GM23338 (cell line): Measurements from ENCODE around the gene ENTPD8. TPM values are rescaled to one million over a fixed set of nuclear protein-coding genes. Genes with fewer than 3 reads are reported as not detected.

Experiments used
- ATAC-seq: fragments of 200-7000 bp; cut with Tn5 transposase; 3 replicates; pipeline ENCODE4 v1.9.1; 2020
- DNase-seq: peaks from one replicate; pipeline ENCODE4 v3.0.0-alpha.2; 2015; ENCODE audit warnings: low spot score
- H2AFZ ChIP-seq: fragments of 200-600 bp; sonication (generic); 2 replicates; pipeline ENCODE4 v1.8.0; 2016; ENCODE audit warnings: antibody characterized with exemption, mild to moderate bottlenecking, moderate library complexity
- H3F3A ChIP-seq: fragments of 200-600 bp; sonication (generic); replicated peaks from 2 replicates; pipeline ENCODE4 v1.8.0; 2017; ENCODE audit warnings: antibody characterized with exemption, mixed run types, low read depth
- H3K27ac ChIP-seq: fragments of 200-600 bp; sonication (generic); 2 replicates; pipeline ENCODE4 v1.6.1; 2016; ENCODE audit warnings: low read depth
- H3K27me3 ChIP-seq: fragments of 200-600 bp; sonication (generic); 2 replicates; pipeline ENCODE4 v1.8.0; 2016; ENCODE audit warnings: mild to moderate bottlenecking, mixed run types, moderate library complexity; ENCODE audit not compliant: insufficient read depth
- H3K36me3 ChIP-seq: fragments of 200-600 bp; sonication (generic); 2 replicates; pipeline ENCODE4 v1.8.0; 2016; ENCODE audit warnings: mild to moderate bottlenecking; ENCODE audit not compliant: insufficient read depth
- H3K4me1 ChIP-seq: fragments of 200-600 bp; sonication (generic); 2 replicates; pipeline ENCODE4 v1.8.0; 2016; ENCODE audit warnings: mild to moderate bottlenecking, moderate library complexity; ENCODE audit not compliant: insufficient read depth
- H3K4me2 ChIP-seq: fragments of 200-600 bp; sonication (generic); 2 replicates; pipeline ENCODE4 v1.7.1; 2017; ENCODE audit warnings: mixed run types
- H3K4me3 ChIP-seq: fragments of 200-600 bp; sonication (generic); 2 replicates; pipeline ENCODE4 v1.6.1; 2016; ENCODE audit warnings: mixed run types
- H3K79me2 ChIP-seq: fragments of 200-600 bp; sonication (generic); replicated peaks from 2 replicates; pipeline ENCODE4 v1.8.0; 2017; ENCODE audit warnings: mild to moderate bottlenecking; ENCODE audit not compliant: insufficient read depth
- H3K9me2 ChIP-seq: fragments of 200-600 bp; sonication (generic); 2 replicates; pipeline ENCODE4 v1.8.0; 2017; ENCODE audit not compliant: insufficient read depth
- H4K20me1 ChIP-seq: fragments of 200-600 bp; sonication (generic); replicated peaks from 2 replicates; pipeline ENCODE4 v1.8.0; 2017; ENCODE audit warnings: mild to moderate bottlenecking; ENCODE audit not compliant: insufficient read depth
- H3K27ac Mint-ChIP-seq: 2 replicates; pipeline ENCODE4 v1.8.0; 2020; ENCODE audit warnings: inconsistent platforms, mild to moderate bottlenecking, moderate library complexity, mixed read lengths
- H3K27me3 Mint-ChIP-seq: 3 replicates; pipeline ENCODE4 v1.8.0; 2022; ENCODE audit warnings: low read depth, mild to moderate bottlenecking, moderate library complexity, mixed read lengths, inconsistent platforms; ENCODE audit not compliant: insufficient read depth, poor library complexity
- H3K36me3 Mint-ChIP-seq: 3 replicates; pipeline ENCODE4 v1.8.0; 2021; ENCODE audit warnings: low read depth, mild to moderate bottlenecking, inconsistent platforms, moderate library complexity, mixed read lengths
- H3K4me1 Mint-ChIP-seq: 3 replicates; pipeline ENCODE4 v1.8.0; 2020; ENCODE audit warnings: mild to moderate bottlenecking, inconsistent platforms, mixed read lengths
- H3K4me3 Mint-ChIP-seq: 3 replicates; pipeline ENCODE4 v1.8.0; 2021; ENCODE audit warnings: moderate library complexity, mild to moderate bottlenecking, inconsistent platforms, mixed read lengths
- H3K9me3 Mint-ChIP-seq: 3 replicates; pipeline ENCODE4 v1.8.0; 2020; ENCODE audit warnings: moderate library complexity, mild to moderate bottlenecking, inconsistent platforms, mixed read lengths
- CREB1 ChIP-seq: fragments of 250-450 bp; sonication (Bioruptor Pico); IDR thresholded peaks from 2 replicates; pipeline ENCODE4 v1.5.0; 2020; ENCODE audit warnings: low read depth, mild to moderate bottlenecking, moderate library complexity
- CTCF ChIP-seq, 2 experiments: fragments of 200-600 bp in 1 of 2; sonication (generic) in 1 of 2; conservative IDR thresholded peaks; 2 replicates each; pipeline versions ENCODE4 v1.5.1 to v1.6.1; 2016 to 2017; ENCODE audit warnings: antibody characterized with exemption in 2 of 2, low read depth in 2 of 2, mild to moderate bottlenecking in 2 of 2, moderate library complexity in 1 of 2
- ETS1 ChIP-seq: IDR thresholded peaks from 2 replicates; pipeline ENCODE4 v1.6.1; 2016; ENCODE audit warnings: antibody characterized with exemption
- EZH2phosphoT487 ChIP-seq: fragments of 200-600 bp; sonication (generic); IDR thresholded peaks from one replicate; pipeline ENCODE4 v1.8.1; 2018; ENCODE audit warnings: antibody characterized with exemption; ENCODE audit not compliant: unreplicated experiment
- JUNB ChIP-seq: IDR thresholded peaks from one replicate; pipeline ENCODE4 v1.6.1; 2016; ENCODE audit warnings: antibody characterized with exemption; ENCODE audit not compliant: unreplicated experiment
- NANOG ChIP-seq: IDR thresholded peaks from 2 replicates; pipeline ENCODE4 v1.6.1; 2016; ENCODE audit warnings: antibody characterized with exemption, borderline replicate concordance
- POLR2AphosphoS5 ChIP-seq: IDR thresholded peaks from 2 replicates; pipeline ENCODE4 v1.6.1; 2016; ENCODE audit warnings: antibody characterized with exemption, low read depth
- REST ChIP-seq: IDR thresholded peaks from one replicate; pipeline ENCODE4 v1.6.1; 2018; ENCODE audit warnings: antibody characterized with exemption; ENCODE audit not compliant: unreplicated experiment
- STAT1 ChIP-seq: IDR thresholded peaks from one replicate; pipeline ENCODE4 v1.6.1; 2016; ENCODE audit warnings: antibody characterized with exemption; ENCODE audit not compliant: unreplicated experiment
- ZNF114 ChIP-seq: fragments of 250-450 bp; sonication (Bioruptor Pico); IDR thresholded peaks from 2 replicates; pipeline ENCODE4 v1.5.0; 2020; ENCODE audit warnings: mild to moderate bottlenecking, moderate library complexity
- ZNF331 ChIP-seq: fragments of 250-450 bp; sonication (Bioruptor Pico); IDR thresholded peaks from 2 replicates; pipeline ENCODE4 v1.5.0; 2020; ENCODE audit warnings: low read depth, mild to moderate bottlenecking, moderate library complexity
- polyA plus RNA-seq: library from polyadenylated mRNA; unstranded; fragments of >200 nt; fragmentation: Nextera tagmentation; extraction: Ambion mirVana; gene quantifications from 2 replicates; pipeline ENCODE4 v1.2.1, GENCODE V29; 2016
- total RNA-seq: library from RNA; depleted of rRNA; stranded (reverse); fragments of >200 nt; shearing (Covaris generic); gene quantifications from 2 replicates; pipeline ENCODE4 v1.2.3, GENCODE V29; 2014

ENTPD8 gene
- total and polyA plus RNA-seq, 2 experiments from 2014 or later, result 0.42 to 0.89 TPM

GRCh38 chr9:137417161-137418021, 23.8 kb downstream of the ENTPD8 start:
- Mint-ChIP-seq H3K27ac (no peak overlapping the region), H3K4me1 (peaks cover 4% of the 10 kb centered on the region; the same call in 2 of the 3 replicates), H3K4me3 (no peak overlapping the region), H3K36me3 (no peaks in the 10 kb centered on the region; the same call in 2 of the 3 replicates), H3K9me3 (no peaks in the 10 kb centered on the region; the same call in 2 of the 3 replicates), H3K27me3 (peaks cover 4% of the 10 kb centered on the region)
- Histone ChIP-seq H3K36me3 (no peaks in the 10 kb centered on the region), H3F3A (0 out of 2 replicates have a peak, but pooled peaks cover 3% of the 10 kb centered on the region), H3K79me2 (peaks cover 28% of the 10 kb centered on the region), H3K9me2 (no peaks in the 10 kb centered on the region), H3K4me2 (no peak overlapping the region), H3K4me1 (peaks cover 6% of the 10 kb centered on the region), H4K20me1 (peaks cover 4% of the 10 kb centered on the region), H3K4me3 (no peak overlapping the region), H3K27ac (no peak overlapping the region), H3K27me3 (no peaks in the 10 kb centered on the region), H2AFZ (no peak overlapping the region)
- ATAC-seq (peak; percentile 31), DNase-seq (peak; percentile 35)
- TF ChIP-seq CREB1 (CRISPR knock-in tag), result no peak
- TF ChIP-seq NANOG, result no peak
- TF ChIP-seq JUNB, result no peak
- TF ChIP-seq ZNF114 (CRISPR knock-in tag), result no peak
- no peak for TF ChIP-seq CTCF (conservative IDR thresholded peaks at IDR 0.05; ENCODE audit: low read depth in 2 of 2)
- TF ChIP-seq STAT1, result no peak
- TF ChIP-seq EZH2phosphoT487, result no peak
- TF ChIP-seq POLR2AphosphoS5, result no peak
- TF ChIP-seq REST, result no peak
- TF ChIP-seq ETS1, result no peak
- no peak for TF ChIP-seq ZNF331 (CRISPR knock-in tag)
